ENCODE results near the gene SYK.

The SYK gene

GRCh38 chr9:90847971-90848370, 46.4 kb downstream of the SYK start:
- TF ChIP-seq CTCF (IDR thresholded peaks at IDR 0.05; ENCODE audit: insufficient read depth, low read depth, low read length, missing control alignments), result no peak
- DNase-seq (ENCODE audit: low read depth), result no peak
- no peak overlapping the region for H3K4me3 ChIP-seq (ENCODE audit: low read depth, low read length)

- H3K4me3 ChIP-seq (ENCODE audit: low read depth, low read length), result no peak overlapping the region
- DNase-seq (ENCODE audit: low read depth), result no peak
- no peak for TF ChIP-seq CTCF (IDR thresholded peaks at IDR 0.05; ENCODE audit: insufficient read depth, low read depth, low read length, missing control alignments)
Measured at GRCh38 chr9:90848866-90849265, 47.2 kb downstream of the SYK start.

GRCh38 chr9:90851444-90851843, 49.8 kb downstream of the SYK start:
- peak; percentile 5 for TF ChIP-seq CTCF (IDR thresholded peaks at IDR 0.05; ENCODE audit: insufficient read depth, low read depth, low read length, missing control alignments)
- no peak overlapping the region for H3K4me3 ChIP-seq (ENCODE audit: low read depth, low read length)
- DNase-seq (ENCODE audit: low read depth), result no peak

GRCh38 chr9:90853945-90854344, 52.3 kb downstream of the SYK start:
- H3K4me3 ChIP-seq (ENCODE audit: low read depth, low read length), result no peak overlapping the region
- no peak for TF ChIP-seq CTCF (IDR thresholded peaks at IDR 0.05; ENCODE audit: insufficient read depth, low read depth, low read length, missing control alignments)
- no peak for DNase-seq (ENCODE audit: low read depth)

GRCh38 chr9:90854637-90855175, 53.1 kb downstream of the SYK start:
- no peak for TF ChIP-seq CTCF (IDR thresholded peaks at IDR 0.05; ENCODE audit: insufficient read depth, low read depth, low read length, missing control alignments)
- H3K4me3 ChIP-seq (ENCODE audit: low read depth, low read length), result no peak overlapping the region
- DNase-seq (ENCODE audit: low read depth), result no peak

GRCh38 chr9:90855208-90855902, 53.7 kb downstream of the SYK start:
- TF ChIP-seq CTCF (IDR thresholded peaks at IDR 0.05; ENCODE audit: insufficient read depth, low read depth, low read length, missing control alignments), result no peak
- H3K4me3 ChIP-seq (ENCODE audit: low read depth, low read length), result no peak overlapping the region
- no peak for DNase-seq (ENCODE audit: low read depth)

GRCh38 chr9:90857091-90857490, 55.5 kb downstream of the SYK start:
- H3K4me3 ChIP-seq (ENCODE audit: low read depth, low read length), result no peak overlapping the region
- DNase-seq (ENCODE audit: low read depth), result no peak
- no peak for TF ChIP-seq CTCF (IDR thresholded peaks at IDR 0.05; ENCODE audit: insufficient read depth, low read depth, low read length, missing control alignments)

Measured in GM12865 (cell line).